ENCODE results near the gene FOXL2NB. TPM values are rescaled to one million over a fixed set of nuclear protein-coding genes. Genes with fewer than 3 reads are reported as not detected.

FOXL2NB gene
- total RNA-seq, 1 experiment from 2014 or later, result 0.31 TPM

- Mint-ChIP-seq H3K4me1 (peaks cover 6% of the 10 kb centered on the region in 2 experiments; a peak in 3 of 4 replicates), H3K27me3 (ENCODE audit: low read depth) (peaks cover 32% of the 10 kb centered on the region), H3K36me3 (ENCODE audit: insufficient read depth in 1 of 3, low read depth in 3 of 3) (no peaks in the 10 kb centered on the region), H3K4me3 (no peak overlapping the region), H3K9me3 (no peaks in the 10 kb centered on the region), H3K27ac (no peak overlapping the region)
- no CpG with 5 or more reads among the region's 1 CpG for WGBS (ENCODE audit: extremely low coverage, insufficient read length, low lambda C conversion rate)
- no peak for DNase-seq
- no peak overlapping the region for H4K8ac ChIP-seq (replicated peaks; ENCODE audit: insufficient read length, low read depth, low read length)
- no peak overlapping the region for H2BK15ac ChIP-seq (ENCODE audit: low read depth, low read length)
- H3K18ac ChIP-seq (ENCODE audit: insufficient read length, low read depth, low read length), result no peak overlapping the region
- H3K56ac ChIP-seq (ENCODE audit: insufficient read length, low read depth, low read length), result no peak overlapping the region
- no peak overlapping the region for H3T11ph ChIP-seq (ENCODE audit: low read length)
- H3K27ac ChIP-seq (ENCODE audit: insufficient read length, low read depth, low read length), result no peak overlapping the region
- H3K9ac ChIP-seq (ENCODE audit: extremely low read depth, insufficient read length, low read length), result no peak overlapping the region
- no peak overlapping the region for H4K5ac ChIP-seq (ENCODE audit: insufficient read length, low read depth, low read length)
- H2BK20ac ChIP-seq (ENCODE audit: low read depth, low read length, poor library complexity, severe bottlenecking), result no peak overlapping the region
- no peak overlapping the region for H3K4ac ChIP-seq (ENCODE audit: low read depth, low read length)
- no peak overlapping the region for H2AFZ ChIP-seq (ENCODE audit: low read length)
- no peak overlapping the region for H2BK5ac ChIP-seq (ENCODE audit: insufficient read length, low read length)
- H3K79me1 ChIP-seq (ENCODE audit: insufficient read depth, low read depth, low read length, poor library complexity, severe bottlenecking), result no peaks in the 10 kb centered on the region
- H2BK12ac ChIP-seq (ENCODE audit: insufficient read length, low read depth, low read length), result no peak overlapping the region
- H3K4me2 ChIP-seq (ENCODE audit: insufficient read depth, insufficient read length, low read length), result no peak overlapping the region
- H2AK5ac ChIP-seq (ENCODE audit: insufficient read length, low read length), result no peak overlapping the region
- no peaks in the 10 kb centered on the region for H3K79me2 ChIP-seq (ENCODE audit: insufficient read depth, low read length)
- no peaks in the 10 kb centered on the region for H3K9me3 ChIP-seq (ENCODE audit: control insufficient read depth, low read depth, low read length)
- H4K91ac ChIP-seq (ENCODE audit: insufficient read length, low read depth, low read length), result no peak overlapping the region
- H3K23ac ChIP-seq (ENCODE audit: insufficient read length, low read depth, low read length), result no peak overlapping the region
- no peak overlapping the region for H2BK120ac ChIP-seq (ENCODE audit: low read depth, low read length, poor library complexity, severe bottlenecking)
- H3K14ac ChIP-seq (ENCODE audit: insufficient read depth, low read length), result no peak overlapping the region
- H3K23me2 ChIP-seq (ENCODE audit: insufficient read length, low read depth, low read length, poor library complexity, severe bottlenecking), result peaks cover 5% of the 10 kb centered on the region
- TF ChIP-seq CTCF (conservative IDR thresholded peaks at IDR 0.05), result no peak
- H3K27me3 ChIP-seq (ENCODE audit: insufficient read depth, low read length), result no peaks in the 10 kb centered on the region
- H4K20me1 ChIP-seq (ENCODE audit: control insufficient read depth, insufficient read depth, insufficient read length), result no peaks in the 10 kb centered on the region
- no peaks in the 10 kb centered on the region; the same call in 1 of the 2 replicates for H3K4me1 ChIP-seq (ENCODE audit: insufficient read depth, low read length)
Measured at GRCh38 chr3:138911621-138912020, 35.4 kb upstream of the FOXL2NB start.
